HG03520 (cell line): Measurements from ENCODE around the gene CDC23.
A peak's percentile ranks its signal among the peaks of the same experiment; 100 is the strongest.
"Not testable (repeated sequence)": the region's sequence is repeated elsewhere in the genome, so short reads cannot be mapped to it uniquely, and the experiment has no call there.

Experiments used
- ATAC-seq: cut with Tn5 transposase; IDR thresholded peaks from one replicate; pipeline ENCODE4 v1.9.1; 2021; ENCODE audit warnings: mild to moderate bottlenecking, moderate library complexity; ENCODE audit not compliant: unreplicated experiment

Gene CDC23

DNA sequence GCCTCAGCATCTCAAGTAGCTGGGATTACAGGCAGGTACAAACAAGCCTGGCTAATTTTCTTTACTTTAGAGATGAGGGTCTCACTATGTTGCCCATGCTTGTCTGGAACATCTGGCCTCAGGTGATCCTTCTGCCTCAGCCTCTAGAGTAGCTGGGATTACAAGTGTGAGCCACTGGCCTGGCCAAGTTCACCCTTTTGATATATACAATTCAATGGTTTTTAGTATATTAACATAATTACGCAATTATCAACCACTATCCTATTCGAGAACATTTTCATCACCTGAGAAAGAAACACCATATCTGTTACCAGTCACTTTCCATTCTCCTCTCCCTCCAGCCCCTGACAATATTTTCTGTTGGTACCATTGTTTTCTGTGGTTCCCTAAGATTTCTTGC, 3.7 kb upstream of the CDC23 start:
- ATAC-seq = no peak

DNA sequence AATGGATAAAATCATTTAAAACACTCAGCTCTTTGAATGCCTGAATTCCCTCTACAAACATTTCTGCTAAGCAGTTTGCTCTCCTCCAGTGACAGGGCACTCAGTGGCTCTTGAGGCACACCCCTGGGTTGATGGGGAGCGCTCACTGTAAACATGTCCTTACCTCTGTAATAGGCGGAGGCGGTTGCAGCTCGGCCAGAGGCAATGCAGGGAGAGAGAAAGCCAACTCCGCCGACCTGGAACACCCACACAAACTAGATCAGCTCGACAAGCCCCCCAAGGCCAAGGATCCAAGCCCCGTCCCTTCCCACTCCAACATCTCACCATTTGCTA, 329 bp downstream of the CDC23 start:
- peak; percentile 7 for ATAC-seq

DNA sequence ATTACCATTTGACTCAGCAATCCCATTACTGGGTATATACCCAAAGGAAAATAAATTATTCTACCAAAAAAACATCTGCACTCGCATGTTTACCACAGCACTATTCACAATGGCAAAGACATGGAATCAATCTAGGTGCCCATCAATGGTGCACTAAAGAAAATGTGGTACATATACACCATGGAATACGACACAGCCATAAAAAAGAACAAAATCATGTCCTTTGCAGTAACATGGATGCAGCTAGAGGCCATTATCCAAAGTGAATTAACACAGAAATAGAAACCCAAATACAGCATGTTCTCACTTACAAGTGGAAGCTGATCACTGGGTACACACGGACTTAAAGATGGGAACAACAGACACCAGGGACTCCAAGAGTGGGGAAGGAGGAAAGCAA, 2.1 kb downstream of the CDC23 start:
- ATAC-seq = no peak

DNA sequence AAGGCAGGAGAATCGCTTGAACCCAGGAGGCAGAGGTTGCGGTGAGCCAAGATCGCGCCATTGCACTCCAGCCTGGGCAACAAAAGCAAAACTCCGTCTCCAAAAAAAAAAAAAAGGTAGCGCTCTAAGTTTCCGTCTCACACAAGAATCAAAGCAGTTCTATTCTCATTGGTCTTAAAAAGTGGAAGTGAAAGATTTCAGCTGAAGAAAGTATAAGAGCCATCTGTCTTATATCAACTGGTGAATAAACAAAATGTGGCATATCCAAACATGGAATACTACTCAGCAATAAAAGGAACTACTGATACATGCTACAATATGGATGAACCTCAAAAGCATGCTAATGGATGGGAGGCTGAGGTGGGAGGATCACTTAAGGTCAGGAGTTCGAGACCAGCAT, 19.3 kb downstream of the CDC23 start:
- ATAC-seq = not testable (repeated sequence)

DNA sequence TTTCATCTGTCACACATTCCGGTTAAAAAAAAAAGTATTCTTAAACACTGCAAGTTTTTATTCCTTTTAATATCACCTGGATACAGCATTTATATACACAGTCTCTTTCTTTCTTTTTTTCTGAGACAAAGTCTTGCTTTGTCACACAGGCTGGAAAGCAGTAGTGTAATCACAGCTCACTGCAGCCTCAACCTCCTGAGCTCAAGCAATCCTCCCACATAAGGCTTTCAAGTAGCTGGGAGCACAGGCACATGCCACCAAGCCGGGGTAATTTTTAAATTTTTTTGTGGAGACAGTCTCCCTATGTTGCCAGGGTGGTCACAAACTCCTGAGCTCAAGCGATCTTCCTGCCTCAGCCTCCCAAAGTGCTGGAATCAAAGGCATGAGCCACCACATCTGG, 20.3 kb downstream of the CDC23 start:
- ATAC-seq = no peak

DNA sequence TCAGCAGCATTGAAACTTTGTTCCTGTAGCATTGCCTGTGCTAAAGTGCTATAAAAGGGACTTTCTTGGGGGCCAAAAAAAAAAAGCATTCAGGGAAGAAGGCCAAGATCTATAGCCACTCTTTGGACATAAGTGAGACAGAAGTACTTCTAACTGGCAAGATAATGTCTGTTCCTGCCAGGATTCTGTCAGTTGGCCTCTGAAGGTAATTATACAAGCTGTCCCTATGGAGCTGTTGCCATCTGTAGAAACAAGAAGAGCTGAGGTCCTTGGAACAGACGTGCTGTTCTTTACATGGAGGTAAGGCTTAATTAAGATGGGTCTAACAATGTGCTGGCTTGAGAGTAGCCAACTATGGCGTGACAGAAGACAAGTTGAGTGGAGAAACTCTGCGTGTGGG, 24.5 kb downstream of the CDC23 start:
- ATAC-seq = no peak

DNA sequence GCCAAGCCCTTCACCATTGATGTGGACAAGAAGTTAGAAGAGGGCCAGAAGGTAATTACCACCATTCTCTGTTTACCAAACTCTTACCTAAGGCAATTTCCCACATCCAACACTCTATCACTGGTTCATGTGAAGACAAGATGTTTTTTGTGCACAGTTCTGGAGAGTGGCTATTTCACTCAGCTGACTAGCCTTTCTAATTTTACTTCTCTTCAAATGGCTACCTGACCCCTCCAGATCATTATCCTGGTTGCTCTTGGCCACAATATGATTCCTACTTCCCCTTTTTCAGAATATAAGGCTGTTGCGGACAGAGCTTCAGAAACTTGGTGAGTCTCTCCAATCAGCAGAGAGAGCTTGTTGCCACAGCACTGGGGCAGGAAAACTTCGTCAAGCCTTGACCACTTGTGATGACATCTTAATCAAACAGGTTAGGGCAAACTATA, 27.1 kb downstream of the CDC23 start:
- no peak for ATAC-seq

DNA sequence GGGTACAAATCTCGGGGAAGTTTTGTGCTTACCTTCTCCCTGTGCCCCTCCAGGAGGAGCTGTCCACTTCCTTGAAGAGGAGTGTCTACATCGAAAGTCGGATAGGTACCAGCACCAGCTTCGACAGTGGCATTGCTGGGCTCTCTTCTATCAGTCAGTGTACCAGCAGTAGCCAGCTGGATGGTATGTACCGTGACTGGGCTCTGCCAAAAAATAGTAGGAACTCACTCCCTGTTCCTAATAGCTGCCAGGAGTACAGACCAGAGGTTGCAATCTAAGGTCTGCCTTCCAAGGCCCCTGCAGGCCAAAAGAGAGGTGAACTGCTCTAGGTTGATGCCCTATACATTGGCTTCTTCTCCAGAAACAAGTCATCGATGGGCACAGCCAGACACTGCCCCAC, 30.3 kb downstream of the CDC23 start:
- ATAC-seq = no peak

DNA sequence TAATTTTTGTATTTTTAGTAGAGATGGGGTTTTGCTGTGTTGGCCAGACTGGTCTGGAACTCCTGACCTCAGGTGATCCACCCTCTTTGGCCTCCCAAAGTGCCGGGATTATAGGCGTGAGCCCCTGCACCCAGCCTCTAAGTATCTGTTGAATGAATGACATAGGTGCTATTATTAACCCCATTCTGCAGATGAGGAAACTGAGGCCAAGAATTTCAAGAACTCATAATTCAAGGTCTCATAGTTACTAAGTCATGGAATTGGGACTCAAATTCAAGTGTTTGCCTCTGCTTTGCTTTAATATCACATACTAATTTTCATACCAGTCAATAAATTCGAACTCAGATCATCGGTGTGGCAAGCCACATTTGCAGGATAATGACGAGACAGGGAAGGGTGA, 32.3 kb downstream of the CDC23 start:
- ATAC-seq = no peak

DNA sequence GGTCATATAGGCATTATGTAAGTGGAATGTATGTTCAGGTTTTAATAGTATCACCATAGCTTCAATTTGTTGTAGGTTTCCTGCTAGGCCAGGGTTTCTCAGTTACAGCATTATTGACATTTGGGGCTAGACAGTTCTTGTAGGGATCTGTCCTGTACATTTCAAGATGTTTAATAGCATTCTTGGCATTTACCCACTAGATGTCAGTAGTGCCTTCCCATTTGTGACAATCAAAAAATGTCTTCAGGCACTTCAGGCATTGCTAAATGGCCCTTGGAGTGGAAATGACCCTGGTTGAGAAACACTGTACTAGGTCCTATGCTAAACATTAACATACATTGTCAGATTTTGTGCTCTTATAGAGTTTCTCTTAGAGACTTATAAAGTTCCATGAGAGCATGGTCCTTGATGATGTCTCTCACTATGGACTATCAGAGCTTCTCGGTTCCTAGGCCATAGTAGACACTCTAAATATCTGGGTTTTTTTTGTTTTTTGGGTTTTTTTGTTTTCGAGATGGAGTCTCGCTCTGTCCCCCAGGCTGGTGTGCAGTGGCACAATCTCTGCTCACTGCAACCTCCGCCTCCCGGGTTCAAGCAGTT, 32.8 kb downstream of the CDC23 start:
- no peak for ATAC-seq

DNA sequence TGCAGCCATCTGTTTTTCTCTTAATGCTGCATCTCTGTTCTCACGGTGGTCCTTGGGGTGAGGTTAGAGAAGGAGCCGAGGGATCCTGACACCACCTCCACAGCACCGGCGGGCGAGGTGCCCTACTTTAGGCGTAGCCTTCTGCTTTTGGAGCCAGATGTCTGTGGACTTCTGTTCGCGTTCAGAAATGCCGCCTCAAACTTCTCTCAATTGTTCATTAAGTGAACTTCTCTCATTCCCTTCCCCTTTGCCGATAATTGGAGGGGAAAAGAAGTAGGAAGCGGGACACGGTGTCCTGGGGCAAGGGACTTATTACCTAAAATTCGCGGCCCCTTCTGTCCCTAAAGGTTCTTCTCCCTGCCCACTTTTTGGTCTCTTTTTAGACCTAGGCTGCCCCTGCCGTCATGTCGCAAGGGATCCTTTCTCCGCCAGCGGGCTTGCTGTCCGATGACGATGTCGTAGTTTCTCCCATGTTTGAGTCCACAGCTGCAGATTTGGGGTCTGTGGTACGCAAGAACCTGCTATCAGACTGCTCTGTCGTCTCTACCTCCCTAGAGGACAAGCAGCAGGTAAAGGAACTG, 33.8 kb downstream of the CDC23 start:
- ATAC-seq = no peak

DNA sequence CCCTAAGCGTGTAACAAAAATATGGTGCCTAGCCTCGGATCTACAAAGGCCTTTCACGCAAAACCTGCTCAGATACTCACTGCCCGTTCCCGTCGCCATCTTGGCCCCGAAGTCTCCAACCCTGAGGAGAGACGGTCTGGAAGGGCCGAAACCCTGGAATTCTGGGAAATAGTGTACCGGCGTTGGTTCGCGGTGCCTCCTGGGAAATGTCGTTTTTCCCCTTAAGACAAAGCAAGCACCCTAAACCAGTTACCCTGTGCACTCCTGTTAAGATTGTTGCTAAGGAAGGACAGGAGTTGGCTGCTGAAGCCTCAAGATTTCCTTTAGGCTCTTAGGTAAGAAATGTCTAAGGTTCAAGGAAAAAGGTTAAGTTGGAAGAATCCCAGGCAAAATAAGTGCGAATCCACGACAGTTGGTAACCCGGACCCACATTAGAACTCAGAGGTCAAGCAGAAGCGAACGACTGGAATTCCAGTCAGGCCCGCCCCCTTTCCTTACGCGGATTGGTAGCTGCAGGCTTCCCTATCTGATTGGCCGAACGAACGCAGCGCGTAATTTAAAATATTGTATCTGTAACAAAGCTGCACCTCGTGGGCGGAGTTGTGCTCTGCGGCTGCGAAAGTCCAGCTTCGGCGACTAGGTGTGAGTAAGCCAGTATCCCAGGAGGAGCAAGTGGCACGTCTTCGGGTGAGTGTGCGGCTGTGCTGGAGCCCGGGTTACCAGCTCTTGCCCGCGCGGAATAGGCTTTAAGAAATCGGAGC, 34.4 kb downstream of the CDC23 start, which contains the start of the genes BRD8 and KIF20A:
TSS of gene BRD8 (minus strand) at position 115 of the 761 bp plus-strand sequence. CDS start at position 99, 16 bp downstream.
TSS of gene KIF20A (plus strand) at position 597 of the 761 bp plus-strand sequence. CDS start 569 bp downstream, outside the sequence.
- ATAC-seq = peak; percentile 79

DNA sequence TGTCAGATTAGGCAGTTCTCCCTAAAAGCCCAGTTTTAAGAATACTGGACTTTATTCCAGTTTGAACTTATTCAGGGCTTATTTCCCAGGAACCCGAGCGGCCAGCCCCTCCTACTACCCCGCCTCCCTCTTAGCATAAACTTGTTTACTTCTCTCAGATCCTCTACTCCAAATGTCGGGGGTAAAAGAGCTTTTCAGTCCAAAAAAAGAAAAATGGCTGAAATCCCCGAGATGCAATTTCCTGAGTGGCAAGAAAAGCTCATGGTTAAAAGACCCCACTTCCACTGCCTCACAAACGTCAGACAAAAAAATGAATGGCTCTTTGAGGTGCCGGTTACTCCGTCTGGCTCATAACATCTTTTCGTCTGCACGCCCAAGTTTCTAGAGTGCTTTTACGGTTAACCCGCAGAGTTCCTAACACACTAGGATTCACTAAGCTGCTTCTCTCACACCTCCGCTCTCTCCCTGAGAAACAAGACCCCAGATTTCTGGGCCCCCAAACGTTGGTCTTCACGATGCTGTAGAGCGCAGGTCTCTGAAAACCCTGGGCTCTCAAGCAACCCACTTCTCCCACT, 35.1 kb downstream of the CDC23 start:
- ATAC-seq = peak; percentile 6

DNA sequence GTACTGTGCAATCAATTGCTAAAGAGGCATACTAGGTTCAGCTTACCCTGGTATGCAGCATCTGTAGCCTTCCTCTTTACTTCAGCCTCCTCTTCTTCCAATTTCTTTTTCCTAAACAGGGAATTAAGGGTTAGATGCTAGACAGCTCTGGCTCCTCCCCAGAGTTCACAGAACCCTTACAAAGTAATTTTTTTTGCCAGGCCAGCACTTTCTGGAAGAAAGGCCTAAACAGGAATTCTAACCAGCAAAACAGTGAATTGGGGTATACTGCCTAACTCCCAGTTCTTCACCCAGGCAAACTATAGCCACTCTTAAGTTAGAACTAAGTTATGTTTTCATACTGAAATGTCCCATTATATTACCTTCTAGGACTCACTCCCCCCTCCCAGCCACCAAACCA, 42.8 kb downstream of the CDC23 start:
- no peak for ATAC-seq

DNA sequence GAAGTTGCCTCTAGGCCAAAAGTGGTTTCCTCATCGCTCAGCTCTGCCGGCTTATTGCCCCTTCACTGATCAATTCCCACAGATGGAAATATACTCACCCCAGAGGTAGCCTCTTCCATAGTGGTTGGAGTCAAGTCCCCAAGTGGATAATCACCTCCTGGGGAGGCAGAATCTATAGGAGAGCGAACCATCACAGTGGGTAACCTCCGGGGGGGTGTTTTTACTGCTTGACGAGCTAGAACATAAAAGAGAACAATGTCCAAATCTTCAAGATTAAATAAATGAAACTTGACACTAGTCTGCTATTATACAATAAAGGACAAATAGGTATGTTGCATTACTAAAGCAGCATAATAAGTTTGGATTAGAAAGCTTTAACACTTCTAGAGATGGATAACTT, 44.0 kb downstream of the CDC23 start:
- no peak for ATAC-seq

DNA sequence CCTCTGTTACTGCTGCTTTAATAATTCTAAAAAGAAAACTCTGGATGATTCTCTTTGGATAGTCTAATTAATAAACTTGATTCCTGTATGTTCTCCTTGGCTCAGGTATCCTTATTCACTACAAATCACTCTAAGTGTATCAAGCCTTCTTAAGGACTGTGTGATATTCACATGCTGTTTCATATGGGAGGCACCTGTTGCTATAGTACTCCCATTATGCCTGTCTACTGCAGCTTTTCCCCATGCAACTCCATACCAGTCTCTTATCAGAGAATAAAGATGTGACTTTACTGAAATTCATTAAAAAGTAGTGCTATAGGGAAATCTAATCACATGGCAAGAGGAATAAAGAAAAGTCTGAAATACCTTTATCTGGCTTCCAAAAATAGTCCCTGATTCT, 49.4 kb downstream of the CDC23 start:
- ATAC-seq = no peak

DNA sequence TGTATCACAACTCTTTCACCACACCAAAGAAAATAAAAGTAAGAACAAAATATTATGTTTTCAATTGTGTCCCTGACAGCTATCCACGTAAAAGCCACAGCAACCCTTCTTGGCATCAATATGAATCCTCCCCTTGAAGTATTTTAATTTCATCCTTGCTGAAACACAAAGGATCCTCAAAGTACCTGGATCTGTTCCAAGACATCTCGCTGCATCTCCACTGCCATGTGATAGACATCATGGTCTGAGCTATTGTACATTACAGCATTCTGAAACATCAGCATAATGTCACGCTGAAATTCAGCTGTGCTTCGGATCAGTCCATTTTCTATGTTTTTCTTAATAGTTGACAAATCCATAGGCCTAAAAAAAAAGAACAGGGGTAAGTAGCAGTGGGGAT, 52.4 kb downstream of the CDC23 start:
- no peak for ATAC-seq

DNA sequence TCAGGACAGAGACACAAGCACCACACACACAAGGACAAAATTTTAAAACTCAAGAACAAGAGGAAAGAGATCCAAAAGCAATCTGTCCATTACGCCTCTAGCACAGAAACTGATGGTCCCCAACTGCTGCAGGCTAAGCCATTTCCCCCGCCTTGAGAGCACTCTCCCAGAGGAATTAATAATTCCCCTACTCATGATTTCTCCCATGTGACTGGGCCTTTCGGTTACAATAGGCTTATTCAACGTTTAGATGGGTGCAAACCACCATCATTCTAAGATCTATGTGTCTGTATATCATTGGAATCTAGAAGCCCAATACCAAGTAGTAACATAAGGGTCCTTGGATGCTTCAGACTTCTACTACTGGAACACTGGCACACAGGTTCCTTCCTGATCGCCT, 53.5 kb downstream of the CDC23 start:
- no peak for ATAC-seq

DNA sequence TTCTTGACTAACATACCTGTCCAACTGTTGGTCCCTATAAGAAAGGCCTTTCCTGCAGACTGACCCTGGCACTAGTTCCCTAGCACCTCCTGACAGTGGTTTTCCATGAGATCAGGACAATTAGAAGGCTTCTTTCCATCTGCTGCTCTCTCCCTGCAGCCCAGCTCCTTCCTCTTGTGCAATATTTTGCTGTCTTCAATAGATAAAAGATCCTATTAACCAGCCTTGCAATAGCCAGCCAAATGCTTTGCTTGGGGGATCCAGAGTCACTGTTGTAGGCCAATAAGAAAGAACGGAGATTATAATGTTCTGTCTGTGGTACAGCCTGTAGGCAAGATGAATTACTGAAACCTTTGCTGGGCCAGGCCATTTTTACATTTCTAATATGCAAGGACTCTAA, 55.5 kb downstream of the CDC23 start:
- ATAC-seq = no peak

DNA sequence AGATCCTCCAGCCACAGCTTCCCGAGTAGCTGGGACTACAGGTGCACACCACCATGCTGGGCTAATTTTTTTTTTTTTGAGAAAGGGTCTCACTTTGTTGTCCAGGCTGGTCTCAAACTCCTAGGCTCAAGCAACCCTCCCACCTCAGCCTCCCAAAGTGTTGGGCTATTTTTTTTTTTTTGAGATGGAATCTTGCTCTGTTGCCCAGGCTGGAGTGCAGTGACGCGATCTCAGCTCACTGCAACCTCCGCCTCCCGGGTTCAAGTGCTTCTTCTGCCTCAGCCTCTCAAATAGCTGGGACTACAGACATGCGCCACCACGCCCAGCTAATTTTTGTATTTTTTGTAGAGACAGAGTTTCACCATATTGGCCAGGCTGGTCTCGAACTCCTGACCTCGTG, 57.1 kb downstream of the CDC23 start:
- ATAC-seq = not testable (repeated sequence)

DNA sequence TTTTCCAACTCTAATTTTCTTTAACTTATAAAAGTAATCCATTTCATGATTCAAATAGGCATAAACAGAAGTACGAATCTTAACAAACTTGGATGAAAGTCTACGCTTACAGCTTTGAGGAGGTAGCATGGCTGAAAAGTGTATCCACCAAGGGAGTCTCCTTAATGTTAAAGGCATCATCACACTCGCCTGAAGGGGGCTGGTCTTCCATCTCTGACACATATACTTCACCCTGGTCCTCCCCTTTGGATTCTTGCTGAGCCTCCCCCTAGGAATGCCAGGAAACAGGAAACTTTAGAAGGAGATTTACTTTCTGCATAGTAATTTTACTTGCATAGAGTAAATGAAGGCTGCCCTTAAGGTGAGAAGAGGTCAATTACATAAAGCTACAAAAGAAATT, 63.6 kb downstream of the CDC23 start:
- ATAC-seq = no peak

DNA sequence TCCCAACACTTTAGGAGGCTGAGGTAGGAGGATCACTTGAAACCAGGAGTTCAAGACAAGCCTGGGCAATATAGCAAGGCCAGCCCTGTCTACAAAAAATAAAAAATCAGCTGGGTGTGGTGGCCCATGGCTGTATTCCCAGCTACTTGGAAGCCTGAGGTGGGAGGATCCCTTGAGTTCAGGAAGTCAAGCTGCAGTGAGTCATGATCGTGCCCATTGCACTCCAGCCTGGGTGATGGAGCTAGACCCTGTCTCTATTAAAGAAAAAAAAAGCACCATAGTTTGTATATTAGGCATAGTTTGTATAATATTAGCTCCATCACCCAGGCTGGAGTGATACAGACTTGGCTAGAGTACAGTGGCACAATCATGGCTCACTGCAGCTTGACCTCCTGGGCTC, 64.3 kb downstream of the CDC23 start:
- ATAC-seq = no peak
